HG02798 (cell line): ENCODE data around the gene SPATA32.
A peak's percentile ranks its signal among the peaks of the same experiment; 100 is the strongest.

ENCODE experiments used
- ATAC-seq: cut with Tn5 transposase; IDR thresholded peaks from one replicate; pipeline ENCODE4 v1.9.1; 2021; ENCODE audit warnings: mild to moderate bottlenecking; ENCODE audit not compliant: unreplicated experiment, poor library complexity

The SPATA32 gene

DNA sequence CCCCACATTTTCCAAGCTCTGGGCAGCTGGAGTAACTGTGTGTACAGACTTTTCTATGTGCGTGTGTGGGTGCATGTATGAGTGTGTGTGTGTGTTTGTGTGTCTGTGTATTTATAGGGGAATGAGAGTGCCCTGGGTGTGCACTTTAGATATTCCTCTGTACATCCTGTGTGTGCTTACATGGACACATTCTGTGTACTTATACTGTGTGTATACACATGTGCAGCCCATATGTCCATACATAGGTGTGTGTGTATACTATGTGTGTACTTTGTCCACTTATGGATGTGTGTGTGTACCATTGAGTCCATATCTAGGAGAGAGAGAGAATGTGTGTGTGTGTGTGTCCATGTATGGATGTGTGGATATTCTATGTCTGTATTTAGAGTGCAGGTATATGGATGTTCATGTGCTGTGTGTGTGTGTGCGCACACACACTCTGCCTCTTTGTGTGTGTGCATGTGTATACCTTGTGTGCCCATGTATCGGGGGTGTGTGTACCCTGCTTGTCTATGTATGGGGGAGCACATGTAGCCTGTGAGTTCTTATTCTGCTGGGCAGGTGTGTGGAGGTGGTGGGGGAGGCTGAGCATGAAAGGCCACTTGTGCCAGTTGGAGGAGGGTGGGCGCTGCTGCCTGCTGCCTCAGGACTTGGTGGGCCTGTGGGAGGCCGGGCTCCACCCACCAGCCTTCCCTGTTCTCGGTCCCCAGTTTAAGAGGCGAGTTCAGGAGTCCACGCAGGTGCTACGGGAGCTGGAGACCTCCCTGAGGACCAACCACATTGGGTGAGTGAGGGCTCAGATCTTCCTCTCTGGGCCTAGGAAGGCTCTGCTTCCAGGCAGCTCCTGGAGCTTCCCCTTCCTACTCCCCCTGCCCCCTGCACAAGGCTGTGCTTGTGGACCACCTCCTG is 29.1 kb downstream of the SPATA32 start:
- ATAC-seq = no peak

GRCh38 chr17:45231481-45232116 is 30.3 kb downstream of the SPATA32 start:
- no peak for ATAC-seq

- ATAC-seq = no peak
Observed at GRCh38 chr17:45230787-45231480, 31.0 kb downstream of the SPATA32 start.

GRCh38 chr17:45230410-45230786 is 31.5 kb downstream of the SPATA32 start:
- ATAC-seq = no peak

- no peak for ATAC-seq
Observed at GRCh38 chr17:45229681-45230409, 32.0 kb downstream of the SPATA32 start.

- peak; percentile 30 for ATAC-seq
Observed at GRCh38 chr17:45228763-45229539, 32.9 kb downstream of the SPATA32 start.

DNA sequence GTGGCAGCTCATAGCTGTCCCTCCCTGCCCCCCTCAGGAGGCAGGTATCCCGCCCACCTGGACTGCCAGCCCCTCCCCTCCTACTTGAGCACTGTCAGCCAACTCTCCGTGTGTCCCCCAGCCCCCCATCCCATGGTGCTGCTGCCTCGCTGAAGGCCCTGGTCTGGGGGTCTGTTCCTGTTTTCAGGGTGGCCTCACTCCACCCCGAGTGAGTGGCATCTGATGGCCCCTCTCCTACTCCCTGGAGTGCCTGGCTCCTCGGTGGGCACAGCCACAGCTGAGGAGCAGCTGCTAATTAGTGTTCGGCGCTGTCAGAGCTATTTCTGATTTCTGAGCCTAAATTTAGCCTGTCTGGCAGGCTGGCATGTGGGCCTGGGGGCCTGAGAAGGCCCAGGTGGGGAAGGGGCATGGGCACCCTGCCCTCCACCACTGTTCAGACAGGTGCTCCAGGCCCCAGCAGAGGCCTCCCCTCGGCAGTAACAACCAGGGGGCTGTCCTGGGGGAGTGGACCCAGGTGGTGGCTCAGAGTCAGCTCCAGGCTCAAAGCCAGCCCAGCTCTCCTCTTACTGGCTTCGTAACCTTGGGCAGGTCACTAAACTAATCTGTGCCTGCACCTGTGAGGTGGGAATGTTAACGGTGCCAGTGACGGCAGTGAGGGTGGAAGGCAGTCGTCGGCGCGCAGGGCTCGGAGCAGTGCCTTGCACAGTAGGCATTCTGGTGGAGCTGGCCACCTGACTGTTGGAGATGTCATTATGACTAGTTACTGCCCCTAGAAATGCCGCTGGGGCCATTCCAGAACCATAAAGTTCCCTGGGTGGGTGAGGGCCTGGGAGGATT is 33.8 kb downstream of the SPATA32 start:
- no peak for ATAC-seq

GRCh38 chr17:45227101-45227925 is 34.6 kb downstream of the SPATA32 start:
- ATAC-seq = peak; percentile 23

- ATAC-seq = no peak
Observed at GRCh38 chr17:45226576-45226975, 35.3 kb downstream of the SPATA32 start.

DNA sequence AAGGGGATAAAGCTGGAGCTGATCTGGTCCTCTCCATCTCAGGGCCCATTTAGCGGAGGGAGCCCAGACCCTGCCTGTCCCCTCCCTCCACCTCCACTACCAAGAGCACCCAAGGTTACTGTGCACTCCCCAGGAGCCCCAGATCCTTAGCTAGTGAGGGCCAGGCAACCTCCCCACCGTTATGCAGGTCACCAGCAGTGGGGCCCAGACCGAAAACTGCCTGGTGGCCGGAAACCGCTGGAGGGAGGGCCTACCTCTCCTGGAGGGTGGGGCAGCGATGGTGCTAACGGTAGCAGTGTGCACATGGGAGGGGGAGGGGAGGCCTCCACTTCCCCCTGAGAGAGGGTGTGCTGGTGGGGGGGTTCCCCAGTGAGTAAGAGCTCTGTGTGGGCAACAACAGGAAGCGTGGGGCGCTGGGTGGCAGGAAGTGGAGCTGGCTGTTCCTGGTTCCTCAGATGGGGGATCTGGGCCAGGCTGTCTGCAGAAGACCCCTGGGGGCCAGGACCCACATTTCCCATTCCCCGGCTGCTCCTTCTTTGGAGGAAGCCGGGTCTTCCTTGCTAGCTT is 35.8 kb downstream of the SPATA32 start:
- peak; percentile 62 for ATAC-seq

DNA sequence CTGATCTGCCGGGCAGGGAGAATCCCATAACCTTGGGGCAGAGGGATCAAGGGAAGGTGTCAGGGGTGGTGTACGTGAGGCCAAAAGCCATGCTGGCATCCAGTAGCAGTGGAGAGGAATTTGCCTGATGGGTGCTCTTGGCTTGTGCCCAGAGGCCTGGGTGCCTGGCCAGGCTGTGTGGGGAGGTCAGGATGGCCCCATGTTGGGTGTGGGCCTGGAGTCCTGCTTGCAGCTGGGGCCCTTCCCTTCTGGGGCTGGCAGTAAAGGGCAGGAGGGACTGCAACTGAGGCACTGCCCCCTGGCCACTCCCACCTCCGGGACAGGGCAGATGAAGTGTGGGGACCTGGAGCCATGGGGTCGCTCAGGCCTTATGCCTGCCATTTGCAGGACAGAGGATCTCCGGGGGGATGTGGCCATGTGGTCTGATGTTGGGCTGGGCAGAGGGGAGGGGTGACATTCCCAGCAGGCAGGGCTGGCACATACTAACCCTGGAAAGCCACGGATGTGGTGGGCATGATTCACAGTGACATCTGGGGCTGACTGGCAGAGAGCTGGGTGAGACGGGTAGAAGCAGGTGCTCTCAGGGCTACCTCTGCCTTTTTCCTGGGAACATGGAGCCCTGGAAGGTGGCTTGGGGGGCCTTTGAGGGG is 36.7 kb downstream of the SPATA32 start:
- ATAC-seq = no peak

GRCh38 chr17:45224671-45225050 is 37.2 kb downstream of the SPATA32 start:
- ATAC-seq = no peak

DNA sequence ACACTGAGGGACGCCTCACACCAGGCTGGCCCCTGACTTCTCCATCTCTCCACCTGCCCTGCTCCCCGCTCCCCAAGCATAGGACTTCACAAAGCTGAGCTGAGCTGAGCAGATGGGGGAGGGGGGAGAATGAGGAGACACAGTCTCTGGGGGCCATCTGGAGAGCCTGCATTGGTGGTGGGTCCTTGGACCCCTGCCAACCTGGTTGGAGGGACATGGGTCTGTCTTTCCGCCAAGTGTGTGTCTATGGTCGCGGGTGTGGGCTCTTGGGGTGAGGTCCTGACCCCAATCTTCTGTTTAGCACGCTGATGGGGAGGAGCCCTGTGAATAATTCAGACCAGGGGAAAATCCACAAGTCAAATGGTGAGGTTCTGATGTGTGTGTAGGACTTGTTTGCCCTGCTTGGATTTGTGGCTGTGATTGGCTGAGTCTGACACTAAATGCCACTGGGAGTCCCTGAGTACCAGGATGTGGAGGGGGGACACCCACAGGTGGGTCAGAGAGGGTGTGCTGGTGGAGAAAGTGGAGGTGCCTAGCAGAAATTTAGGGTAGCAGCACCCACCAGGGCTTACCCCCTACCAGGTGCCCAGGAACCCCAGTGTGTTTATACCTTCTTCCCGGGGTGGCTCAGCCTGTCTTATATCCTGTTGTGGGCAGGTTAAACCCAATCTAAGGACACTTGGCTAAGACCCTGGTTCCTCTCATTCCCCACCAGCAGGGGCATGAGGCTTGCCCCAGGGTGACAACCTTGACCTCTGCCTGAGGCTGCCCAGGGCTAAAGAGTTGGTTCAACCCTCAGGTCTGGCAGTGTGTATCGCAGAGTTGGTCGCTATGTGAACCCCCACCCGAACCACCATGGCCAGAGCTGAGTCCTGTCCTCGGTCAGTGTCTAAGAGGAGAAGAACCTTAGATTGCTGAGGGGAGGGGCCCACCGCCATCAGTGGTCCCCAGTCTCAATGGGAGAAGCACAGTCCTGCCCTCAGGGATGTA is 38.1 kb downstream of the SPATA32 start:
- no peak for ATAC-seq

GRCh38 chr17:45222996-45223538 is 38.8 kb downstream of the SPATA32 start:
- ATAC-seq = no peak

DNA sequence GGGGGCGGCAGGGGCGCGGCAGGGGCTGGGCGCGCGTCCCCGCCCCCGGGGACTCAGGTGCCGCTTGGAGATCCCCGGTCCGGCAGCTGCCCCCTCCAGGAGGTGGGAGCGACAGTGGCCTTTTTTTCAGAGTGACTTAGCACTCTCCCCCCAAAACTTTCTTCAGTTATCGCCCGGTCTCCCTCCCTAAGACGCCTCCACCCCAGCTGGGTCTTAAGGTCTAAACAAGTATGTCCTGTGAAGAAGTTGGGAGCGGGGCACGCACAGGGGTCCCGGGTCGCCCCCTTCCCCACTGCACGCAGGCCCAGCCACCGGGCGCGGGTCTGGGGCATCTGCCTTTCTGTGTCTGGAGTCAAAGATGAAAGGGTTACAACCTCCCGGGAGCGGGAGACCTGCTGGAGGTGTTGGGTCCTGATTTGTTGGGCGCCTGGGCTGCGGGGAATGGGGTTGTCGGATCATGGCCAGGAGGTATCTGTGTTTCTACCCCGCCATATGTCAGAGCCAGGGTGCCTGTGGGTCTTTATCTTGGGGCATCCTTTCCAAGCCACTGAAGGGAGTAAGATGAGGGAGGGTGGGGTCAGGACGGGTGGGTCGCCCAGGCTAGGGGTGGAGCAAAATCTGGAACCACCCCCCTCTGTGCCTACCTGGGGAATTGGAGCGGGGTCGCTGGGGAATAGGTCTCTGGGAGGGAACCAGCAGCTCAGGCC is 39.5 kb downstream of the SPATA32 start:
- ATAC-seq = no peak
